ENCODE results near the gene HOMER3.
"Not testable (repeated sequence)": the region's sequence is repeated elsewhere in the genome, so short reads cannot be mapped to it uniquely, and the experiment has no call there.

Gene HOMER3

GRCh38 chr19:18919900-18920214 is 21.2 kb downstream of the HOMER3 start:
- TF ChIP-seq CTCF (IDR thresholded peaks at IDR 0.05; ENCODE audit: extremely low read depth, insufficient read depth, missing control alignments): no peak
- in situ Hi-C loops (cut with MboI; ENCODE audit: low pct_unique_long_range_greater_than_20kb, low sequenced_read_pairs, unreplicated experiment): no loop called here
- no peak for DNase-seq (ENCODE audit: low spot score)

GRCh38 chr19:18919086-18919899 is 21.7 kb downstream of the HOMER3 start, which contains the start of the genes COPE and DDX49:
Gene COPE, minus strand, starts transcription at chr19:18919387. Its CDS starts 39 bp downstream, at chr19:18919348.
Gene DDX49, plus strand, starts transcription at chr19:18919715. Its CDS starts 27 bp downstream, at chr19:18919742.
- no peak for TF ChIP-seq CTCF (IDR thresholded peaks at IDR 0.05; ENCODE audit: extremely low read depth, insufficient read depth, missing control alignments)
- DNase-seq (ENCODE audit: low spot score): peak; percentile 99
- in situ Hi-C loops (cut with MboI; ENCODE audit: low pct_unique_long_range_greater_than_20kb, low sequenced_read_pairs, unreplicated experiment): no loop called here

GRCh38 chr19:18917593-18917992 is 23.4 kb downstream of the HOMER3 start:
- in situ Hi-C loops (cut with MboI; ENCODE audit: low pct_unique_long_range_greater_than_20kb, low sequenced_read_pairs, unreplicated experiment); DNase-seq (ENCODE audit: low spot score): not testable (repeated sequence)

GRCh38 chr19:18915639-18916038 is 25.4 kb downstream of the HOMER3 start:
- in situ Hi-C loops (cut with MboI; ENCODE audit: low pct_unique_long_range_greater_than_20kb, low sequenced_read_pairs, unreplicated experiment): no loop called here
- TF ChIP-seq CTCF (IDR thresholded peaks at IDR 0.05; ENCODE audit: extremely low read depth, insufficient read depth, missing control alignments): peak; percentile 34
- DNase-seq (ENCODE audit: low spot score): no peak

GRCh38 chr19:18913466-18913865 is 27.6 kb downstream of the HOMER3 start:
- in situ Hi-C loops (cut with MboI; ENCODE audit: low pct_unique_long_range_greater_than_20kb, low sequenced_read_pairs, unreplicated experiment): no loop called here
- no peak for TF ChIP-seq CTCF (IDR thresholded peaks at IDR 0.05; ENCODE audit: extremely low read depth, insufficient read depth, missing control alignments)
- DNase-seq (ENCODE audit: low spot score): no peak

- no peak for DNase-seq (ENCODE audit: low spot score)
- no peak for TF ChIP-seq CTCF (IDR thresholded peaks at IDR 0.05; ENCODE audit: extremely low read depth, insufficient read depth, missing control alignments)
- in situ Hi-C loops (cut with MboI; ENCODE audit: low pct_unique_long_range_greater_than_20kb, low sequenced_read_pairs, unreplicated experiment): no loop called here
Observed at GRCh38 chr19:18912933-18913332, 28.1 kb downstream of the HOMER3 start.

- DNase-seq (ENCODE audit: low spot score): no peak
- TF ChIP-seq CTCF (IDR thresholded peaks at IDR 0.05; ENCODE audit: extremely low read depth, insufficient read depth, missing control alignments): no peak
- in situ Hi-C loops (cut with MboI; ENCODE audit: low pct_unique_long_range_greater_than_20kb, low sequenced_read_pairs, unreplicated experiment): no loop called here
Observed at GRCh38 chr19:18910801-18911436, 30.1 kb downstream of the HOMER3 start.
